Breast epithelium (tissue), 4 donors: Measurements from ENCODE around the gene SMCO1. TPM values are rescaled to one million over a fixed set of nuclear protein-coding genes. Genes with fewer than 3 reads are reported as not detected.
"Not testable (repeated sequence)": the region's sequence is repeated elsewhere in the genome, so short reads cannot be mapped to it uniquely, and the experiment has no call there.

Source experiments
- DNase-seq, 2 donors: peaks; one replicate each; pipeline ENCODE4 v3.0.0-alpha.2; 2019; ENCODE audit warnings: low spot score in 2 of 2
- H3K27ac ChIP-seq, 2 donors: fragments of 200-600 bp; sonication (generic) in 1 of 2; one replicate each; pipeline ENCODE4 v1.5.1; 2016 to 2019; ENCODE audit warnings: mild to moderate bottlenecking in 1 of 2
- H3K27me3 ChIP-seq, 2 donors: fragments of 200-600 bp; sonication (generic) in 1 of 2; one replicate each; pipeline versions ENCODE4 v1.5.1 to v1.6.0; 2017 to 2019; ENCODE audit warnings: control low read depth in 1 of 2, mild to moderate bottlenecking in 1 of 2
- H3K36me3 ChIP-seq: fragments of 200-600 bp; one replicate; pipeline ENCODE4 v1.5.1; 2019
- H3K4me1 ChIP-seq, 2 donors: fragments of 200-600 bp; sonication (generic); one replicate each; pipeline ENCODE4 v1.5.1; 2016 to 2019; ENCODE audit warnings: control low read depth in 1 of 2
- H3K4me3 ChIP-seq, 3 donors: fragments of 200-600 bp; sonication (generic); 1 replicate in 2 of 3; 2 replicates in 1 of 3; pipeline ENCODE4 v1.5.1; 2016 to 2019; ENCODE audit warnings: mild to moderate bottlenecking in 3 of 3, moderate library complexity in 2 of 3
- H3K9me3 ChIP-seq, 2 donors: fragments of 200-600 bp; sonication (generic) in 1 of 2; one replicate each; pipeline ENCODE4 v1.5.1; 2016 to 2019; ENCODE audit warnings: control low read depth in 1 of 2
- CTCF ChIP-seq, 3 donors: fragments of 450-650 bp; IDR thresholded peaks; one replicate each; pipeline ENCODE4 v1.5.1; 2016 to 2017; ENCODE audit warnings: antibody characterized with exemption in 3 of 3, mild to moderate bottlenecking in 3 of 3, moderate library complexity in 3 of 3
- POLR2A ChIP-seq: fragments of 450-650 bp; IDR thresholded peaks from one replicate; pipeline ENCODE4 v1.6.1; 2016; ENCODE audit warnings: antibody characterized with exemption, mild to moderate bottlenecking, moderate library complexity
- POLR2AphosphoS5 ChIP-seq, 3 donors: sonication (generic); formaldehyde crosslinking; IDR thresholded peaks; one replicate each; pipeline ENCODE4 v1.6.1; 2017; ENCODE audit warnings: antibody characterized with exemption in 3 of 3
- intact Hi-C: fragments of 100-400 bp; cut with DNase I; formaldehyde crosslinking; loops from one replicate; pipeline ENCODE4 v1.15.1; 2023; ENCODE audit warnings: low total_unique reads
- total RNA-seq, 3 donors: library from RNA; depleted of rRNA; stranded (reverse); fragments of >200 nt; gene quantifications; one replicate each; pipeline ENCODE4 v1.1.0, GENCODE V29; 2016

SMCO1 gene
- total RNA-seq, 3 donors from 2014 or later, result not detected

- no peak for TF ChIP-seq POLR2AphosphoS5 (IDR thresholded peaks at IDR 0.05)
- TF ChIP-seq CTCF (IDR thresholded peaks at IDR 0.05), result no peak
- no peak for TF ChIP-seq POLR2A
- DNase-seq, result no peak
- H3K4me3 ChIP-seq, result no peak overlapping the region
- intact Hi-C loops, result no loop called here
- H3K36me3 ChIP-seq, result no peaks in the 10 kb centered on the region
- no peak overlapping the region for H3K27ac ChIP-seq
- no peaks in the 10 kb centered on the region for H3K4me1 ChIP-seq
- H3K27me3 ChIP-seq, result no peaks in the 10 kb centered on the region
- H3K9me3 ChIP-seq, result peaks cover 47 to 57% of the 10 kb centered on the region in 2 donors
Measured at GRCh38 chr3:196517919-196518318, 2.8 kb upstream of the SMCO1 start.

GRCh38 chr3:196517162-196517800 lies 2.1 kb upstream of the SMCO1 start:
- no peak overlapping the region for H3K4me3 ChIP-seq
- no peaks in the 10 kb centered on the region for H3K27me3 ChIP-seq
- no peak overlapping the region for H3K27ac ChIP-seq
- H3K36me3 ChIP-seq, result no peaks in the 10 kb centered on the region
- TF ChIP-seq POLR2A (no peak), POLR2AphosphoS5 (IDR thresholded peaks at IDR 0.05) (no peak), CTCF (IDR thresholded peaks at IDR 0.05) (no peak)
- H3K9me3 ChIP-seq, result peaks cover 43 to 52% of the 10 kb centered on the region in 2 donors
- DNase-seq, result no peak
- no peaks in the 10 kb centered on the region for H3K4me1 ChIP-seq
- intact Hi-C loops, result no loop called here

GRCh38 chr3:196514350-196514716 lies 813 bp downstream of the SMCO1 start:
- peaks cover 21 to 23% of the 10 kb centered on the region in 2 donors for H3K9me3 ChIP-seq
- H3K4me3 ChIP-seq, result no peak overlapping the region
- intact Hi-C loops, result no loop called here
- no peak overlapping the region for H3K27ac ChIP-seq
- no peaks in the 10 kb centered on the region for H3K36me3 ChIP-seq
- no peak for DNase-seq
- no peaks in the 10 kb centered on the region for H3K4me1 ChIP-seq
- no peak for TF ChIP-seq CTCF (IDR thresholded peaks at IDR 0.05)
- no peak for TF ChIP-seq POLR2AphosphoS5 (IDR thresholded peaks at IDR 0.05)
- no peak for TF ChIP-seq POLR2A
- H3K27me3 ChIP-seq, result no peaks in the 10 kb centered on the region

GRCh38 chr3:196513697-196514349 lies 1.3 kb downstream of the SMCO1 start:
- H3K4me1 ChIP-seq, result no peaks in the 10 kb centered on the region
- intact Hi-C loops, result no loop called here
- H3K27ac ChIP-seq, result no peak overlapping the region
- no peak for DNase-seq
- H3K4me3 ChIP-seq, result no peak overlapping the region
- TF ChIP-seq CTCF (IDR thresholded peaks at IDR 0.05), result no peak
- TF ChIP-seq POLR2AphosphoS5 (IDR thresholded peaks at IDR 0.05), result no peak
- TF ChIP-seq POLR2A, result no peak
- H3K36me3 ChIP-seq, result no peaks in the 10 kb centered on the region
- no peaks in the 10 kb centered on the region for H3K27me3 ChIP-seq
- H3K9me3 ChIP-seq, result peaks cover 16 to 18% of the 10 kb centered on the region in 2 donors

DNA sequence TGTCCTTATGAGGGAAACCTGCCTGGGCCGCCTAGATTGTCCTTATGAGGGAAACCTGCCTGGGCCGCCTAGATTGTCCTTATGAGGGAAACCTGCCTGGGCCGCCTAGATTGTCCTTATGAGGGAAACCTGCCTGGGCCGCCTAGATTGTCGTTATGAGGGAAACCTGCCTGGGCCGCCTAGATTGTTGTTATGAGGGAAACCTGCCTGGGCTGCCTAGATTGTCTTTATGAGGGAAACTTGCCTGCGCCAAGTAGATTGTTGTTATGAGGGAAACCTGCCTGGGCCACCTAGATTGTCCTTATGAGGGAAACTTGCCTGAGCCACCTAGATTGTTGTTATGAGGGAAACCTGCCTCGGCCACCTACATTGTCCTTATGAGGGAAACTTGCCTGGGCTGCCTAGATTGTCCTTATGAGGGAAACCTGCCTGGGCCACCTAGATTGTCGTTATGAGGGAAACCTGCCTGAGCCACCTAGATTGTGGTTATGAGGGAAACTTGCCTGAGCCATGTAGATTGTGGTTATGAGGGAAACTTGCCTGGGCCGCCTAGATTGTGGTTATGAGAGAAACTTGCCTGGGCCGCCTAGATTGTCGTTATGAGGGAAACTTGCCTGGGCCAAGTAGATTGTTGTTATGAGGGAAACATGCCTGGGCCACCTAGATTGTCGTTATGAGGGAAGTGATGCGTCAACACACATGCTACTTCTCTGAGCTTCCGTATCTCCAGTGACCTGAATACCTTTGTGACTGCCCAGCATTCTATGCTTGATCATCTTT lies 3.3 kb downstream of the SMCO1 start:
- DNase-seq, H3K36me3 ChIP-seq, H3K27ac ChIP-seq, H3K4me1 ChIP-seq, H3K27me3 ChIP-seq, H3K9me3 ChIP-seq, H3K4me3 ChIP-seq, intact Hi-C loops: not testable (repeated sequence)

GRCh38 chr3:196511108-196511507 lies 4.0 kb downstream of the SMCO1 start:
- H3K9me3 ChIP-seq, intact Hi-C loops, H3K4me1 ChIP-seq, H3K4me3 ChIP-seq, H3K36me3 ChIP-seq, H3K27me3 ChIP-seq, DNase-seq, H3K27ac ChIP-seq: not testable (repeated sequence)
